ENCODE measurements around the gene SFMBT1. TPM values are rescaled to one million over a fixed set of nuclear protein-coding genes. Genes with fewer than 3 reads are reported as not detected.

Gene SFMBT1
- total and polyA plus RNA-seq, 2 experiments from 2014 or later, result 5.3 to 24.0 TPM

DNA sequence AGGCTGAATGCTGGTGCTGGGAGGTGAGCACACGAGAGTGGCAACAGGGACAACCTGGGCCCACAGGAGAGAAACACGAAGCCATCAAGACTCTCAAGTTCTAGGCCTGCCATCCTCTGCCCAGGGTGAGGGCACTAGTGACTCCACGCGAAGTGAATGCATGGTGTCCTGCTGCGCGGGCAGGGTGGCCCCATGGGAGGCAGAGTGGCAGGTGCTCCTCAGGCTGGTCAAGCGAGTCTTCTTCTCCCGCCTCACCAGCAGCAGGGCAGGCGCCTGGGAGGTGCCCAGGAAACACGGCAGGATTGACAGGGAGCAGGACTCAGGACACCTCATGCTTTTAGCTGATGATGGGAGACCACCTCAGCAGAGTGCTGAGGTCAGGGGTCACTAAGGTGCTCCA is 175.4 kb downstream of the SFMBT1 start:
- Histone ChIP-seq H3K4me1 (ENCODE audit: insufficient read depth) (peaks cover 1% of the 10 kb centered on the region), H4K20me1 (replicated peaks; ENCODE audit: insufficient read depth) (no peaks in the 10 kb centered on the region; the same call in 1 of the 2 replicates), H3K36me3 (ENCODE audit: insufficient read depth) (no peaks in the 10 kb centered on the region), H3K4me2 (no peak overlapping the region), H3K27ac (ENCODE audit: low read depth) (no peak overlapping the region), H2AFZ (no peak overlapping the region), H3K27me3 (ENCODE audit: insufficient read depth) (no peaks in the 10 kb centered on the region), H3F3A (replicated peaks; ENCODE audit: low read depth) (no peaks in the 10 kb centered on the region), H3K9me2 (ENCODE audit: insufficient read depth) (no peaks in the 10 kb centered on the region), H3K4me3 (no peak overlapping the region), H3K79me2 (replicated peaks; ENCODE audit: insufficient read depth) (peaks cover 5% of the 10 kb centered on the region)
- no peak overlapping the region for H3K27ac Mint-ChIP-seq
- no peak overlapping the region for H3K4me3 Mint-ChIP-seq
- no peaks in the 10 kb centered on the region for H3K27me3 Mint-ChIP-seq (ENCODE audit: insufficient read depth, low read depth, poor library complexity)
- no peak for TF ChIP-seq EZH2phosphoT487 (IDR thresholded peaks at IDR 0.05; ENCODE audit: unreplicated experiment)
- TF ChIP-seq STAT1 (IDR thresholded peaks at IDR 0.05; ENCODE audit: unreplicated experiment), result no peak
- no peak for TF ChIP-seq CREB1 (CRISPR knock-in tag; IDR thresholded peaks at IDR 0.05; ENCODE audit: low read depth)
- no peak for TF ChIP-seq POLR2AphosphoS5 (IDR thresholded peaks at IDR 0.05; ENCODE audit: low read depth)
- TF ChIP-seq ETS1 (IDR thresholded peaks at IDR 0.05), result no peak
- TF ChIP-seq, protein P1, sequence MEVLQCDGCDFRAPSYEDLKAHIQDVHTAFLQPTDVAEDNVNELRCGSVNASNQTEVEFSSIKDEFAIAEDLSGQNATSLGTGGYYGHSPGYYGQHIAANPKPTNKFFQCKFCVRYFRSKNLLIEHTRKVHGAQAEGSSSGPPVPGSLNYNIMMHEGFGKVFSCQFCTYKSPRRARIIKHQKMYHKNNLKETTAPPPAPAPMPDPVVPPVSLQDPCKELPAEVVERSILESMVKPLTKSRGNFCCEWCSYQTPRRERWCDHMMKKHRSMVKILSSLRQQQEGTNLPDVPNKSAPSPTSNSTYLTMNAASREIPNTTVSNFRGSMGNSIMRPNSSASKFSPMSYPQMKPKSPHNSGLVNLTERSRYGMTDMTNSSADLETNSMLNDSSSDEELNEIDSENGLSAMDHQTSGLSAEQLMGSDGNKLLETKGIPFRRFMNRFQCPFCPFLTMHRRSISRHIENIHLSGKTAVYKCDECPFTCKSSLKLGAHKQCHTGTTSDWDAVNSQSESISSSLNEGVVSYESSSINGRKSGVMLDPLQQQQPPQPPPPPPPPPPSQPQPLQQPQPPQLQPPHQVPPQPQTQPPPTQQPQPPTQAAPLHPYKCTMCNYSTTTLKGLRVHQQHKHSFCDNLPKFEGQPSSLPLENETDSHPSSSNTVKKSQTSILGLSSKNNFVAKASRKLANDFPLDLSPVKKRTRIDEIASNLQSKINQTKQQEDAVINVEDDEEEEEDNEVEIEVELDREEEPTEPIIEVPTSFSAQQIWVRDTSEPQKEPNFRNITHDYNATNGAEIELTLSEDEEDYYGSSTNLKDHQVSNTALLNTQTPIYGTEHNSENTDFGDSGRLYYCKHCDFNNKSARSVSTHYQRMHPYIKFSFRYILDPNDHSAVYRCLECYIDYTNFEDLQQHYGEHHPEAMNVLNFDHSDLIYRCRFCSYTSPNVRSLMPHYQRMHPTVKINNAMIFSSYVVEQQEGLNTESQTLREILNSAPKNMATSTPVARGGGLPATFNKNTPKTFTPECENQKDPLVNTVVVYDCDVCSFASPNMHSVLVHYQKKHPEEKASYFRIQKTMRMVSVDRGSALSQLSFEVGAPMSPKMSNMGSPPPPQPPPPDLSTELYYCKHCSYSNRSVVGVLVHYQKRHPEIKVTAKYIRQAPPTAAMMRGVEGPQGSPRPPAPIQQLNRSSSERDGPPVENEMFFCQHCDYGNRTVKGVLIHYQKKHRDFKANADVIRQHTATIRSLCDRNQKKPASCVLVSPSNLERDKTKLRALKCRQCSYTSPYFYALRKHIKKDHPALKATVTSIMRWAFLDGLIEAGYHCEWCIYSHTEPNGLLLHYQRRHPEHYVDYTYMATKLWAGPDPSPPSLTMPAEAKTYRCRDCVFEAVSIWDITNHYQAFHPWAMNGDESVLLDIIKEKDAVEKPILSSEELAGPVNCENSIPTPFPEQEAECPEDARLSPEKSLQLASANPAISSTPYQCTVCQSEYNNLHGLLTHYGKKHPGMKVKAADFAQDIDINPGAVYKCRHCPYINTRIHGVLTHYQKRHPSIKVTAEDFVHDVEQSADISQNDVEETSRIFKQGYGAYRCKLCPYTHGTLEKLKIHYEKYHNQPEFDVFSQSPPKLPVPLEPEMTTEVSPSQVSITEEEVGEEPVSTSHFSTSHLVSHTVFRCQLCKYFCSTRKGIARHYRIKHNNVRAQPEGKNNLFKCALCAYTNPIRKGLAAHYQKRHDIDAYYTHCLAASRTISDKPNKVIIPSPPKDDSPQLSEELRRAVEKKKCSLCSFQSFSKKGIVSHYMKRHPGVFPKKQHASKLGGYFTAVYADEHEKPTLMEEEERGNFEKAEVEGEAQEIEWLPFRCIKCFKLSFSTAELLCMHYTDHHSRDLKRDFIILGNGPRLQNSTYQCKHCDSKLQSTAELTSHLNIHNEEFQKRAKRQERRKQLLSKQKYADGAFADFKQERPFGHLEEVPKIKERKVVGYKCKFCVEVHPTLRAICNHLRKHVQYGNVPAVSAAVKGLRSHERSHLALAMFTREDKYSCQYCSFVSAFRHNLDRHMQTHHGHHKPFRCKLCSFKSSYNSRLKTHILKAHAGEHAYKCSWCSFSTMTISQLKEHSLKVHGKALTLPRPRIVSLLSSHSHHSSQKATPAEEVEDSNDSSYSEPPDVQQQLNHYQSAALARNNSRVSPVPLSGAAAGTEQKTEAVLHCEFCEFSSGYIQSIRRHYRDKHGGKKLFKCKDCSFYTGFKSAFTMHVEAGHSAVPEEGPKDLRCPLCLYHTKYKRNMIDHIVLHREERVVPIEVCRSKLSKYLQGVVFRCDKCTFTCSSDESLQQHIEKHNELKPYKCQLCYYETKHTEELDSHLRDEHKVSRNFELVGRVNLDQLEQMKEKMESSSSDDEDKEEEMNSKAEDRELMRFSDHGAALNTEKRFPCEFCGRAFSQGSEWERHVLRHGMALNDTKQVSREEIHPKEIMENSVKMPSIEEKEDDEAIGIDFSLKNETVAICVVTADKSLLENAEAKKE (CRISPR knock-in tag; IDR thresholded peaks at IDR 0.05), result no peak
- TF ChIP-seq ZNF114 (CRISPR knock-in tag; IDR thresholded peaks at IDR 0.05), result no peak
- TF ChIP-seq EZH2 (IDR thresholded peaks at IDR 0.05; ENCODE audit: low read depth, unreplicated experiment), result no peak
- TF ChIP-seq JUNB (IDR thresholded peaks at IDR 0.05; ENCODE audit: unreplicated experiment), result no peak
- no peak for TF ChIP-seq NANOG (IDR thresholded peaks at IDR 0.05; ENCODE audit: borderline replicate concordance)
- TF ChIP-seq, protein P2, sequence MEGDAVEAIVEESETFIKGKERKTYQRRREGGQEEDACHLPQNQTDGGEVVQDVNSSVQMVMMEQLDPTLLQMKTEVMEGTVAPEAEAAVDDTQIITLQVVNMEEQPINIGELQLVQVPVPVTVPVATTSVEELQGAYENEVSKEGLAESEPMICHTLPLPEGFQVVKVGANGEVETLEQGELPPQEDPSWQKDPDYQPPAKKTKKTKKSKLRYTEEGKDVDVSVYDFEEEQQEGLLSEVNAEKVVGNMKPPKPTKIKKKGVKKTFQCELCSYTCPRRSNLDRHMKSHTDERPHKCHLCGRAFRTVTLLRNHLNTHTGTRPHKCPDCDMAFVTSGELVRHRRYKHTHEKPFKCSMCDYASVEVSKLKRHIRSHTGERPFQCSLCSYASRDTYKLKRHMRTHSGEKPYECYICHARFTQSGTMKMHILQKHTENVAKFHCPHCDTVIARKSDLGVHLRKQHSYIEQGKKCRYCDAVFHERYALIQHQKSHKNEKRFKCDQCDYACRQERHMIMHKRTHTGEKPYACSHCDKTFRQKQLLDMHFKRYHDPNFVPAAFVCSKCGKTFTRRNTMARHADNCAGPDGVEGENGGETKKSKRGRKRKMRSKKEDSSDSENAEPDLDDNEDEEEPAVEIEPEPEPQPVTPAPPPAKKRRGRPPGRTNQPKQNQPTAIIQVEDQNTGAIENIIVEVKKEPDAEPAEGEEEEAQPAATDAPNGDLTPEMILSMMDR (conservative IDR thresholded peaks at IDR 0.05; ENCODE audit: low read depth in 2 of 2), result no peak
- TF ChIP-seq ZNF331 (CRISPR knock-in tag; IDR thresholded peaks at IDR 0.05; ENCODE audit: low read depth), result no peak
- no peak for TF ChIP-seq REST (IDR thresholded peaks at IDR 0.05; ENCODE audit: unreplicated experiment)
- H3K4me1 Mint-ChIP-seq, result peaks cover 22% of the 10 kb centered on the region
- DNase-seq (ENCODE audit: low spot score), result no peak
- H3K9me3 Mint-ChIP-seq, result peaks cover 5% of the 10 kb centered on the region; the same call in 1 of the 3 replicates
- H3K36me3 Mint-ChIP-seq (ENCODE audit: low read depth), result peaks cover 12% of the 10 kb centered on the region
- ATAC-seq, result no peak

Measured in GM23338 (cell line).